Heart left ventricle (tissue), 16 donors: ENCODE measurements around the gene CTTNBP2. TPM values are rescaled to one million over a fixed set of nuclear protein-coding genes. Genes with fewer than 3 reads are reported as not detected.

Experiments used
- ATAC-seq, 4 donors: fragments of 200-7000 bp; cut with Tn5 transposase; one replicate each; pipeline ENCODE4 v1.9.1; 2020 to 2022; ENCODE audit warnings: moderate library complexity in 4 of 4, mild to moderate bottlenecking in 3 of 4, moderate number of reproducible peaks in 1 of 4
- DNase-seq, 5 donors: peaks; one replicate each; pipeline ENCODE4 v3.0.0-alpha.2; 2020
- H3K27ac ChIP-seq, 12 donors: fragments of 200-600 bp; sonication (generic) in 4 of 12; one replicate each; pipeline versions ENCODE4 v1.5.0 to v1.8.0; 2016 to 2022; ENCODE audit warnings: mild to moderate bottlenecking in 2 of 12
- H3K27me3 ChIP-seq, 9 donors: fragments of 200-600 bp; sonication (generic) in 2 of 9; one replicate each; pipeline versions ENCODE4 v1.5.1 to v1.8.0; 2016 to 2022; ENCODE audit warnings: mild to moderate bottlenecking in 3 of 9
- H3K36me3 ChIP-seq, 9 donors: fragments of 200-600 bp; sonication (generic) in 2 of 9; one replicate each; pipeline versions ENCODE4 v1.5.0 to v1.8.0; 2018 to 2022; ENCODE audit warnings: mild to moderate bottlenecking in 2 of 9
- H3K4me1 ChIP-seq, 12 donors: fragments of 200-600 bp; sonication (generic) in 4 of 12; one replicate each; pipeline versions ENCODE4 v1.5.0 to v1.8.0; 2016 to 2022; ENCODE audit warnings: mild to moderate bottlenecking in 3 of 12
- H3K4me3 ChIP-seq, 12 donors: fragments of 200-600 bp; sonication (generic) in 4 of 12; one replicate each; pipeline versions ENCODE4 v1.5.0 to v1.8.0; 2017 to 2022; ENCODE audit warnings: mild to moderate bottlenecking in 9 of 12, moderate library complexity in 4 of 12
- H3K9me3 ChIP-seq, 12 donors: fragments of 200-600 bp; sonication (generic) in 4 of 12; one replicate each; pipeline versions ENCODE4 v1.5.0 to v1.8.0; 2016 to 2022; ENCODE audit warnings: mild to moderate bottlenecking in 1 of 12
- POLR2A ChIP-seq, 2 donors: fragments of 450-650 bp; IDR thresholded peaks; one replicate each; pipeline ENCODE4 v1.6.1; 2017; ENCODE audit warnings: antibody characterized with exemption in 2 of 2, mild to moderate bottlenecking in 2 of 2, moderate library complexity in 2 of 2
- WGBS, 4 donors: extraction: QIAGEN DNeasy Blood & Tissue Kit in 2 of 4; methylation state at CpG; one replicate each; pipeline versions ENCODE4 v1.1.5 to v1.1.7; 2013 to 2018; 5-methylcytosine and 5-hydroxymethylcytosine counted together
- intact Hi-C, 10 donors: fragments of 100-400 bp; cut with DNase I; formaldehyde crosslinking; loops; one replicate each; pipeline versions ENCODE4 v1.11.1 to v1.14.2; 2022
- polyA plus RNA-seq, 2 donors: library from polyadenylated mRNA; stranded (reverse); fragments of 200-250 nt; gene quantifications; one replicate each; pipeline ENCODE4 v1.2.3, GENCODE V29; 2013
- total RNA-seq, 9 donors: library from RNA; depleted of rRNA in 2 of 9; stranded (reverse); fragments of >200 nt in 2 of 9; fragmentation: NEBNext Ultra II Directional in 3 of 9; extraction: Animal tissue kit (Norgen Biotek cat#: 25700) in 3 of 9; gene quantifications; one replicate each; pipeline versions ENCODE4 v1.1.0 to v1.2.4, GENCODE V29; 2016 to 2023
- TF ChIP-seq, protein P1 (sequence below), 12 donors: fragments of 200-600 bp; sonication (generic) in 4 of 12; IDR thresholded peaks; one replicate each; pipeline versions ENCODE4 v1.5.0 to v1.8.0; 2018 to 2022; ENCODE audit warnings: antibody characterized with exemption in 12 of 12, mild to moderate bottlenecking in 5 of 12
- donor health status: ischemic (EF 13 %, LVEDD 7.1; RV severe dilation, severe dysfunction).
- donor health status: healthy with polysubstance abuse.
- donor health status: DM: no; HTN: yes; CAD: no.
- donor health status: DM: no; HTN: no; CAD: no.
- donor health status: ischemic (EF 25% LVEDD 6.9; RV normal size, moderate dysfunction).
- donor health status: ischemic (EF 25% LVEDD 5.7; RV mildly dilated, moderate dysfunction).
- donor health status: healthy.
- donor health status: DM: yes; HTN: yes; CAD: no.
- donor health status: ischemic (EF 35%, LVEDD 5.7; RV mildly dilated, moderate dysfunction).
- donor health status: nonischemic (EF 11% LVEDD 7.7; RV severe dilation, severe dysfunction).
- donor health status: DM: yes; HTN: yes; CAD: no.
- donor health status: PGD.
- donor health status: ischemic (EF 29% LVEDD 5.4; RV normal size, mild dysfunction).
- donor health status: nonischemic (EF 23%, LVEDD 6.1; RV moderate dilation, normal function).

The CTTNBP2 gene
- total and polyA plus RNA-seq, 11 donors = 0.31 to 3.9 (median 0.76) TPM

DNA sequence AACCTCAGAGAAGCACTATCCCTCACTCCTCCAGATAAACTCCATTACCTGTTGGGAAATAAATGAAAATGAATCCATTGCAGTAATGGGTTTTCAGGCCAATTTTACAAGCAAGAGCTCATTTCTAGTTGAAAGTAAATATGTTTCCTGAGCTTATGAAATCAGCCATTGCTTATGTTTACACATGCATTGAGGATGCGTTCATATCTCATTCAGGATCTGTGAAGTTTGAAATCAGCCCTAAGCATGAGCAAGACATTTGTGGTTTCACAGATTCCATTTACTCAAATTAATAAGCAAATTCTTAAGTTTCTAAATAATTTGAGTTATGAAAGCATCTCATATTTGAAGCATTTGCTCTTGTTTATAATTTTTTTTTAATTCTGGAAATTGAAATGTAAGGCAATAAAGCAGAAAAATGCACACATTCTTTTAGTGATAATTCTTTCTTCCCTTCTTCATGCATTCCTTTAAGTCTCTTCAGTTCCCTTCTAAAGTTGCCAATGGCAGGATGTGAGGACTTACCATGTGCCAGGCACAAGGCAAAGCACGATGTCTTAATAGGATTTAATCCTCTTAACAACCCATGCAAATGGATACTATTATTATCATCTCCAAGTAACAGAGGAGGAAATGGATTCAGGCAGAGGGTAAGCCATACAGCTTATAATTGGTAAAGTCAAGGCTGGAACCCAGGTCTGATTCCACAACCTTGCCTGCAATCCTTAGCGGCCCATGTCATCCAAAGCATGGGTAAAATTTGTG lies 35.0 kb upstream of the CTTNBP2 start:
- Histone ChIP-seq H3K9me3 (no peaks in the 10 kb centered on the region), H3K27me3 (no peaks in the 10 kb centered on the region), H3K36me3 (no peaks in the 10 kb centered on the region), H3K27ac (no peak overlapping the region), H3K4me3 (no peak overlapping the region), H3K4me1 (no peaks in the 10 kb centered on the region)
- no peak for DNase-seq
- no peak for TF ChIP-seq POLR2A (IDR thresholded peaks at IDR 0.05)
- 64 to 89% (median 87%) methylated on average over 3 of the region's 3 CpGs for WGBS, 4 donors
- ATAC-seq = no peak
- intact Hi-C loops = no loop called here

DNA sequence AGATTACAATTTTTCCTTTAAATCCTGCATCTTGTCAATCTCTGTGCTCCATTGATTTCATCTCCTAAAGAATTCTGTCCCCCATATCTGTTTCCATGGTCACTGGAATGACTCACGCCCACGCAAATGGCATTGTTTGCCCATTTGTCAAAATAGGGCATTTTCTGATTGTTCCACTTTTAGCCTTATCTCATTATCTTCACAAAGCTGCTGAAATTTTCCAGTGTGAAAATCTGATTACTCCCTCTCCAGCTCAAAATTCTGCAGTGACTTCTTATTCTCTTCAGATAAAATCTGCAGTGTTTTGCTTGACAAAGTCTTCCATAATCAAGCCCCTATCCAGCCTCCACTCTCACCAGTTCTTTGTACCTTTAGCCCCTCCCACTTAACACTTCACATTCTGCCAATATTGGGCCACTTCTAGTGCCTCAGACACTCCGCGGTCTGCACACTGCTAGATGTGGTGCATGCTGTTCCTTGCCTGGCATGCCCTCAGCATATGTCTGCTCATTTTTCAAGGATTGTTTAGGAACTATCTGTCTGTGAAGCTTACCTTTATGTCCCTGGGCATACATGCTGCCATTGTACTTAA lies 33.9 kb upstream of the CTTNBP2 start:
- no peaks in the 10 kb centered on the region for H3K4me1 ChIP-seq
- H3K27ac ChIP-seq = no peak overlapping the region
- no peaks in the 10 kb centered on the region for H3K27me3 ChIP-seq
- H3K4me3 ChIP-seq = no peak overlapping the region
- 70 to 85% (median 84%) methylated on average over 4 of the region's 4 CpGs for WGBS, 4 donors
- intact Hi-C loops = no loop called here
- no peaks in the 10 kb centered on the region for H3K36me3 ChIP-seq
- no peak for DNase-seq
- TF ChIP-seq POLR2A (IDR thresholded peaks at IDR 0.05) = no peak
- TF ChIP-seq, protein P1, sequence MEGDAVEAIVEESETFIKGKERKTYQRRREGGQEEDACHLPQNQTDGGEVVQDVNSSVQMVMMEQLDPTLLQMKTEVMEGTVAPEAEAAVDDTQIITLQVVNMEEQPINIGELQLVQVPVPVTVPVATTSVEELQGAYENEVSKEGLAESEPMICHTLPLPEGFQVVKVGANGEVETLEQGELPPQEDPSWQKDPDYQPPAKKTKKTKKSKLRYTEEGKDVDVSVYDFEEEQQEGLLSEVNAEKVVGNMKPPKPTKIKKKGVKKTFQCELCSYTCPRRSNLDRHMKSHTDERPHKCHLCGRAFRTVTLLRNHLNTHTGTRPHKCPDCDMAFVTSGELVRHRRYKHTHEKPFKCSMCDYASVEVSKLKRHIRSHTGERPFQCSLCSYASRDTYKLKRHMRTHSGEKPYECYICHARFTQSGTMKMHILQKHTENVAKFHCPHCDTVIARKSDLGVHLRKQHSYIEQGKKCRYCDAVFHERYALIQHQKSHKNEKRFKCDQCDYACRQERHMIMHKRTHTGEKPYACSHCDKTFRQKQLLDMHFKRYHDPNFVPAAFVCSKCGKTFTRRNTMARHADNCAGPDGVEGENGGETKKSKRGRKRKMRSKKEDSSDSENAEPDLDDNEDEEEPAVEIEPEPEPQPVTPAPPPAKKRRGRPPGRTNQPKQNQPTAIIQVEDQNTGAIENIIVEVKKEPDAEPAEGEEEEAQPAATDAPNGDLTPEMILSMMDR (IDR thresholded peaks at IDR 0.05) = no peak
- no peaks in the 10 kb centered on the region for H3K9me3 ChIP-seq
- no peak for ATAC-seq

DNA sequence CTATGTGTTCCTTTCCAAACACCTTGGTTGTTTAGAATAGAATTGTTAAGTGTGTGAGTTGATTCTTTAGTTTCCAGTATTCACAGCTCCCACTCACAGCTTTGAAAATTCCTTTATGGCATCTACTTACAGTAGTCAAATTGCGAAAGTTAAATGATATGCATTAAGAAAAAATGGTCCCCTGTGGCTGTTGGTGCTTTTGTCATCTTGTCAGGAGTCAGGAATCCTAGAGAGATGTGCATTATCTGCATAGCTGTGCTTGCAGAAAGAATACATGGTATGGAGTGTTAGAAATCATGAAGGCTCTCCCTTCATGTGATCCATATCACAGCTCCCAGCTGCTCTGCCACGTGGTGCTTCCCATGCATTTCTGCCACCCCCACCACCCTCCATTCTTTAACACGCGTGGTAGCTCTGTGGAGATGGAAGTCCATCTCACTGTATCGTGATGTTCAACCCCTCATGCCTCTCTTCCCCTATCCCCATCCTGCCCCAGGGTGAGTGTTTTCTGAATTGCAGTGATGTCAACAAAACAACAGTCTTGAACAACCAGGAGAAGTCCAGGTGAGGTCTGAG lies 29.2 kb upstream of the CTTNBP2 start:
- Histone ChIP-seq H3K27me3 (no peaks in the 10 kb centered on the region), H3K27ac (no peak overlapping the region), H3K36me3 (no peaks in the 10 kb centered on the region), H3K9me3 (no peaks in the 10 kb centered on the region), H3K4me3 (no peak overlapping the region), H3K4me1 (no peaks in the 10 kb centered on the region)
- WGBS, 4 donors = 79 to 84% (median 79%) methylated on average over 5 of the region's 5 CpGs
- no peak for DNase-seq
- no peak for TF ChIP-seq POLR2A (IDR thresholded peaks at IDR 0.05)
- TF ChIP-seq, protein P1 (IDR thresholded peaks at IDR 0.05) = no peak
- intact Hi-C loops = no loop called here
- ATAC-seq = no peak

DNA sequence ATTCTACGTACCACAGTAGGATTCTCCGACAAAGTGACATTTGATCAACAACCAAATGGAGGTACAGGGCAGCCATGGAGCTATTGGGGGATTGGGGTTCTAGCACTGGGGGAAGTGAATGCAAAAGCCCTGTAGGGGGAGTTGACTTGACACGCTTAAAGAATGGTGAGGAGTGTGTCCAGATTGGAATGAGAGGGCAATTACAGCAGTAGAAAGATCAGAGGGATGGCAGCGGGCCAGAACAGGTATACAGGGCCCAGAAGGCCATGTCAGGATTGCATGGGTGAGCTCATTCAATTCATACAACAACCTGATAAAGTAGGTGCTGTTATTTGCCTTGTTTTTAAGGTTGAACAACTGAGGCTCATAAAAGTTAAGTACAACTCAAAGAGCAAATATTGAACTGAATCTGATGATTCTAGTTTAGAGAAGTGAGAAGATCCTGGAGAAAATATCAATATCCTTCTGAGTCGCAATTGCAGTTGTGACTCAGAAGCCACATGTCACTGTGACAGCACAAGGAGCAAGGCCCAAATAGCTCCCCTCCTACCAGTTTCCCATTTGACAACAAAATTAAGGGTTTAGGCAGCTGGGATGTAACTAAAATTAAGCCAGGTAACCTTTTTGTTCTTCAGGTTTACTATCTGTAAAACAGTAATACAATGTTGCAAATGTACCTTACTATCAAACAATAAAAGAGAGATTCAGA lies 28.0 kb upstream of the CTTNBP2 start:
- H3K9me3 ChIP-seq = no peaks in the 10 kb centered on the region
- H3K4me1 ChIP-seq = no peaks in the 10 kb centered on the region
- no peak overlapping the region for H3K4me3 ChIP-seq
- no peak overlapping the region for H3K27ac ChIP-seq
- ATAC-seq = no peak
- intact Hi-C loops = no loop called here
- TF ChIP-seq, protein P1 (IDR thresholded peaks at IDR 0.05) = no peak
- TF ChIP-seq POLR2A (IDR thresholded peaks at IDR 0.05) = no peak
- no peaks in the 10 kb centered on the region for H3K27me3 ChIP-seq
- no peaks in the 10 kb centered on the region for H3K36me3 ChIP-seq
- no peak for DNase-seq
- WGBS, 4 donors = 85 to 94% (median 90%) methylated on average over 5 of the region's 5 CpGs
